Measurements from ENCODE around the gene POU6F2. TPM values are rescaled to one million over a fixed set of nuclear protein-coding genes. Genes with fewer than 3 reads are reported as not detected.

Gene POU6F2
- total and polyA plus RNA-seq, 7 donors = 0.01 TPM; not detected in 6

DNA sequence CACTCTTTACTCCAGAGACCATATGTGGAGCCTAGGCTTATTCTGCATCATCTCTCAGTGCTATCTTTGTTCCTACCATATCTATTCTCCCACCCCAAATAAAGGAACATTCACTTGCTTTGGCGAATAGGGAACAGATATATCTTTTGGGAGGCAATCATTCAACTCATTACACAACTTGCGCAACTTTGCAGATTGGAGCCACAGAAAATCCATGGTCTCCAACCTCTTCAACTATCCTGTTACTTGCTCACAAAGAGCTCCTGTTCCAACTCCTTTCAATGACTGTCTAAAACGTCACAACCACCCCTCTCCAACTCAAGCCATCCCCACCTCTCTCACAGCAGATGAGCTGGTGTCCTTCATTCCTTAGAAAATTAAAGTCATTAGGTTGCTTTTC, 203.7 kb downstream of the POU6F2 start:
- no peak overlapping the region for H3K27ac ChIP-seq
- 78 to 86% (median 85%) methylated on average over 3 of the region's 3 CpGs for WGBS, 3 donors
- no peak for ATAC-seq
- intact Hi-C loops (cut with DNase I) = no loop called here
- no peaks in the 10 kb centered on the region for H3K36me3 ChIP-seq (ENCODE audit: insufficient read depth in 1 of 2, low read depth in 1 of 2)
- DNase-seq = no peak
- peaks cover 0 to 3% (median 0%) of the 10 kb centered on the region in 3 donors for H3K27me3 ChIP-seq (ENCODE audit: insufficient read depth in 3 of 3, low read length in 2 of 3)
- TF ChIP-seq, protein P1, sequence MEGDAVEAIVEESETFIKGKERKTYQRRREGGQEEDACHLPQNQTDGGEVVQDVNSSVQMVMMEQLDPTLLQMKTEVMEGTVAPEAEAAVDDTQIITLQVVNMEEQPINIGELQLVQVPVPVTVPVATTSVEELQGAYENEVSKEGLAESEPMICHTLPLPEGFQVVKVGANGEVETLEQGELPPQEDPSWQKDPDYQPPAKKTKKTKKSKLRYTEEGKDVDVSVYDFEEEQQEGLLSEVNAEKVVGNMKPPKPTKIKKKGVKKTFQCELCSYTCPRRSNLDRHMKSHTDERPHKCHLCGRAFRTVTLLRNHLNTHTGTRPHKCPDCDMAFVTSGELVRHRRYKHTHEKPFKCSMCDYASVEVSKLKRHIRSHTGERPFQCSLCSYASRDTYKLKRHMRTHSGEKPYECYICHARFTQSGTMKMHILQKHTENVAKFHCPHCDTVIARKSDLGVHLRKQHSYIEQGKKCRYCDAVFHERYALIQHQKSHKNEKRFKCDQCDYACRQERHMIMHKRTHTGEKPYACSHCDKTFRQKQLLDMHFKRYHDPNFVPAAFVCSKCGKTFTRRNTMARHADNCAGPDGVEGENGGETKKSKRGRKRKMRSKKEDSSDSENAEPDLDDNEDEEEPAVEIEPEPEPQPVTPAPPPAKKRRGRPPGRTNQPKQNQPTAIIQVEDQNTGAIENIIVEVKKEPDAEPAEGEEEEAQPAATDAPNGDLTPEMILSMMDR (IDR thresholded peaks at IDR 0.05) = no peak
- no peaks in the 10 kb centered on the region for H3K9me3 ChIP-seq
- H3K4me3 ChIP-seq = no peak overlapping the region
- no peaks in the 10 kb centered on the region for H3K4me1 ChIP-seq

DNA sequence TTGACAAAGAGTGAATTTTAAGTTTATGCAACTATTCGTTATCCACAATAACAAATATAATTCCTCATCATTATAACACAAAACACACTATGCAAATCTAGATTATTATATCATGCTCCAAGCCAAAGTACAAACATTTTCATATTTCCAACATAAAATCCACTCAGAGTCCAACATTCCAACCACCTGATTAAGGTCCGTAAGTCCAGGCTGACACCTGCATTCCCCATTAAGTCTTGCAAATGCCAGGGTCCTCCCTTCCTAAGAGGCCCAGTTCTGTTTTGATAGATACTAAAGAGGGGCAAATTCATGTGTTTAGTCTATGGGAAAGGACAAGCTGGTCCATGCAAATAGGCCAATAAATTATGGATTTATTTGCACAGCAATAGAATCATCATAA, 206.1 kb downstream of the POU6F2 start:
- no peak overlapping the region for H3K4me3 ChIP-seq
- no peaks in the 10 kb centered on the region for H3K9me3 ChIP-seq
- H3K27ac ChIP-seq = no peak overlapping the region
- WGBS, 3 donors = 83 to 88% (median 87%) methylated on average over 2 of the region's 2 CpGs
- intact Hi-C loops (cut with DNase I) = no loop called here
- H3K4me1 ChIP-seq = no peaks in the 10 kb centered on the region
- peaks cover 0 to 3% (median 0%) of the 10 kb centered on the region in 3 donors for H3K27me3 ChIP-seq (ENCODE audit: insufficient read depth in 3 of 3, low read length in 2 of 3)
- no peak for DNase-seq
- TF ChIP-seq, protein P1 (IDR thresholded peaks at IDR 0.05) = no peak
- ATAC-seq = no peak
- no peaks in the 10 kb centered on the region for H3K36me3 ChIP-seq (ENCODE audit: insufficient read depth in 1 of 2, low read depth in 1 of 2)

- DNase-seq = no peak
Observed at GRCh38 chr7:39184391-39184790, 206.7 kb downstream of the POU6F2 start.

GRCh38 chr7:39186131-39186530, 208.4 kb downstream of the POU6F2 start:
- DNase-seq = no peak

More at GRCh38 chr7:39184391-39184790, 206.7 kb downstream of the POU6F2 start:
- TF ChIP-seq, protein P1 (IDR thresholded peaks at IDR 0.05) = no peak
- Histone ChIP-seq H3K9me3 (no peaks in the 10 kb centered on the region), H3K4me1 (no peaks in the 10 kb centered on the region), H3K4me3 (no peak overlapping the region), H3K27ac (no peak overlapping the region), H3K27me3 (ENCODE audit: insufficient read depth in 3 of 3, low read length in 2 of 3) (peaks cover 0 to 3% (median 0%) of the 10 kb centered on the region in 3 donors), H3K36me3 (ENCODE audit: insufficient read depth in 1 of 2, low read depth in 1 of 2) (no peaks in the 10 kb centered on the region)
- intact Hi-C loops (cut with DNase I) = no loop called here
- no peak for ATAC-seq
- WGBS, 3 donors = 34 to 54% (median 38%) methylated on average over 3 of the region's 3 CpGs

More at GRCh38 chr7:39186131-39186530, 208.4 kb downstream of the POU6F2 start:
- intact Hi-C loops (cut with DNase I) = no loop called here
- H3K36me3 ChIP-seq (ENCODE audit: insufficient read depth in 1 of 2, low read depth in 1 of 2) = no peaks in the 10 kb centered on the region
- no peak overlapping the region for H3K4me3 ChIP-seq
- no peaks in the 10 kb centered on the region for H3K9me3 ChIP-seq
- 76 to 82% (median 80%) methylated on average over 2 of the region's 2 CpGs for WGBS, 3 donors
- no peak for ATAC-seq
- no peak overlapping the region for H3K27ac ChIP-seq
- peaks cover 0 to 3% (median 0%) of the 10 kb centered on the region in 3 donors for H3K27me3 ChIP-seq (ENCODE audit: insufficient read depth in 3 of 3, low read length in 2 of 3)
- no peaks in the 10 kb centered on the region for H3K4me1 ChIP-seq
- TF ChIP-seq, protein P1 (IDR thresholded peaks at IDR 0.05) = no peak

All from psoas muscle (tissue), 8 donors.